Astrocyte (in vitro differentiated cells and primary cell): ENCODE results near the gene COA7. TPM values are rescaled to one million over a fixed set of nuclear protein-coding genes. Genes with fewer than 3 reads are reported as not detected.

Source experiments
- DNase-seq: peaks from one replicate; pipeline ENCODE4 v3.0.0-alpha.2; 2010; ENCODE audit warnings: low read depth
- FAIRE-seq: peaks from 2 replicates; lab custom pipeline; 2011; peaks lifted over from hg19 to GRCh38; lab: Jason Lieb, UNC
- H2AFZ ChIP-seq: 2 replicates; pipeline ENCODE4 v1.6.0; 2012; ENCODE audit warnings: low read depth, low read length, inconsistent platforms
- H3K27ac ChIP-seq: 2 replicates; pipeline ENCODE4 v1.5.1; 2011; ENCODE audit warnings: low read depth, low read length, inconsistent platforms
- H3K27me3 ChIP-seq: 2 replicates; pipeline ENCODE4 v1.6.0; 2011; ENCODE audit warnings: low read length, inconsistent platforms; ENCODE audit not compliant: insufficient read depth
- H3K36me3 ChIP-seq: 2 replicates; pipeline ENCODE4 v1.5.1; 2011; ENCODE audit warnings: low read length, inconsistent platforms; ENCODE audit not compliant: insufficient read depth
- H3K4me1 ChIP-seq: 2 replicates; pipeline ENCODE4 v1.5.1; 2011; ENCODE audit warnings: low read length, inconsistent platforms; ENCODE audit not compliant: insufficient read depth
- H3K4me2 ChIP-seq: 2 replicates; pipeline ENCODE4 v1.6.0; 2012; ENCODE audit warnings: low read length, inconsistent platforms
- H3K4me3 ChIP-seq: 2 replicates; pipeline ENCODE4 v1.5.1; 2011; ENCODE audit warnings: low read depth, mild to moderate bottlenecking, low read length, inconsistent platforms; ENCODE audit not compliant: insufficient read depth
- H3K79me2 ChIP-seq: 2 replicates; pipeline ENCODE4 v1.6.0; 2012; ENCODE audit warnings: mild to moderate bottlenecking, low read length, inconsistent platforms; ENCODE audit not compliant: insufficient read depth
- H3K9ac ChIP-seq: 2 replicates; pipeline ENCODE4 v1.6.0; 2012; ENCODE audit warnings: mild to moderate bottlenecking, low read length, inconsistent platforms
- H3K9me3 ChIP-seq: 2 replicates; pipeline ENCODE4 v1.5.1; 2012; ENCODE audit warnings: low read depth, mild to moderate bottlenecking, low read length, inconsistent platforms; ENCODE audit not compliant: insufficient read depth
- H4K20me1 ChIP-seq: 2 replicates; pipeline ENCODE4 v1.6.0; 2012; ENCODE audit warnings: low read length, inconsistent platforms; ENCODE audit not compliant: insufficient read depth
- H3K27ac Mint-ChIP-seq: one replicate; pipeline ENCODE4 v1.8.0; 2021; ENCODE audit warnings: mild to moderate bottlenecking, mixed read lengths; ENCODE audit not compliant: unreplicated experiment
- H3K27me3 Mint-ChIP-seq: one replicate; pipeline ENCODE4 v1.8.0; 2021; ENCODE audit warnings: low read depth, mixed read lengths; ENCODE audit not compliant: unreplicated experiment
- H3K36me3 Mint-ChIP-seq: one replicate; pipeline ENCODE4 v1.8.0; 2021; ENCODE audit warnings: low read depth, mixed read lengths; ENCODE audit not compliant: unreplicated experiment
- H3K4me1 Mint-ChIP-seq: one replicate; pipeline ENCODE4 v1.8.0; 2021; ENCODE audit warnings: low read depth, mixed read lengths; ENCODE audit not compliant: unreplicated experiment
- H3K4me3 Mint-ChIP-seq: one replicate; pipeline ENCODE4 v1.8.0; 2021; ENCODE audit warnings: mild to moderate bottlenecking, moderate library complexity, mixed read lengths; ENCODE audit not compliant: unreplicated experiment
- H3K9me3 Mint-ChIP-seq: one replicate; pipeline ENCODE4 v1.8.0; 2021; ENCODE audit warnings: mild to moderate bottlenecking, mixed read lengths; ENCODE audit not compliant: unreplicated experiment
- EZH2 ChIP-seq: IDR thresholded peaks from 2 replicates; pipeline ENCODE4 v1.6.1; 2012; ENCODE audit warnings: mild to moderate bottlenecking, low read length, inconsistent platforms; ENCODE audit not compliant: insufficient read depth
- total RNA-seq: library from RNA; stranded (reverse); gene quantifications from 2 replicates; pipeline ENCODE4 v1.2.1, GENCODE V29; 2021
- TF ChIP-seq, protein P1 (sequence below): IDR thresholded peaks from 2 replicates; pipeline ENCODE4 v1.5.1; 2011; ENCODE audit warnings: low read depth, mild to moderate bottlenecking, inconsistent platforms, low read length, moderate library complexity; ENCODE audit not compliant: insufficient read depth

The COA7 gene
- total RNA-seq, 1 donor from 2014 or later, result 18.4 TPM

- TF ChIP-seq, protein P1, sequence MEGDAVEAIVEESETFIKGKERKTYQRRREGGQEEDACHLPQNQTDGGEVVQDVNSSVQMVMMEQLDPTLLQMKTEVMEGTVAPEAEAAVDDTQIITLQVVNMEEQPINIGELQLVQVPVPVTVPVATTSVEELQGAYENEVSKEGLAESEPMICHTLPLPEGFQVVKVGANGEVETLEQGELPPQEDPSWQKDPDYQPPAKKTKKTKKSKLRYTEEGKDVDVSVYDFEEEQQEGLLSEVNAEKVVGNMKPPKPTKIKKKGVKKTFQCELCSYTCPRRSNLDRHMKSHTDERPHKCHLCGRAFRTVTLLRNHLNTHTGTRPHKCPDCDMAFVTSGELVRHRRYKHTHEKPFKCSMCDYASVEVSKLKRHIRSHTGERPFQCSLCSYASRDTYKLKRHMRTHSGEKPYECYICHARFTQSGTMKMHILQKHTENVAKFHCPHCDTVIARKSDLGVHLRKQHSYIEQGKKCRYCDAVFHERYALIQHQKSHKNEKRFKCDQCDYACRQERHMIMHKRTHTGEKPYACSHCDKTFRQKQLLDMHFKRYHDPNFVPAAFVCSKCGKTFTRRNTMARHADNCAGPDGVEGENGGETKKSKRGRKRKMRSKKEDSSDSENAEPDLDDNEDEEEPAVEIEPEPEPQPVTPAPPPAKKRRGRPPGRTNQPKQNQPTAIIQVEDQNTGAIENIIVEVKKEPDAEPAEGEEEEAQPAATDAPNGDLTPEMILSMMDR, result no peak
- TF ChIP-seq EZH2, result no peak
- Mint-ChIP-seq H3K4me1 (no peaks in the 10 kb centered on the region), H3K27me3 (no peaks in the 10 kb centered on the region), H3K9me3 (no peaks in the 10 kb centered on the region), H3K27ac (no peak overlapping the region), H3K36me3 (no peaks in the 10 kb centered on the region), H3K4me3 (no peak overlapping the region)
- H3K4me2 ChIP-seq, result no peak overlapping the region
- H3K36me3 ChIP-seq, result peaks cover 4% of the 10 kb centered on the region
- no peak overlapping the region for H3K27ac ChIP-seq
- H3K4me3 ChIP-seq, result no peak overlapping the region
- no peak overlapping the region for H2AFZ ChIP-seq
- H3K27me3 ChIP-seq, result no peaks in the 10 kb centered on the region
- FAIRE-seq (no peak), DNase-seq (no peak)
- no peaks in the 10 kb centered on the region for H3K9me3 ChIP-seq
- no peak overlapping the region for H3K9ac ChIP-seq
- no peaks in the 10 kb centered on the region for H3K79me2 ChIP-seq
- H4K20me1 ChIP-seq, result no peaks in the 10 kb centered on the region
- H3K4me1 ChIP-seq, result no peaks in the 10 kb centered on the region
These were observed 17.0 kb downstream of the COA7 start for GRCh38 chr1:52681136-52681535.

- TF ChIP-seq, protein P1, result no peak
- no peak for TF ChIP-seq EZH2
- Mint-ChIP-seq H3K4me3 (no peak overlapping the region), H3K36me3 (no peaks in the 10 kb centered on the region), H3K27ac (no peak overlapping the region), H3K27me3 (no peaks in the 10 kb centered on the region), H3K4me1 (no peaks in the 10 kb centered on the region), H3K9me3 (no peaks in the 10 kb centered on the region)
- Histone ChIP-seq H3K79me2 (no peaks in the 10 kb centered on the region), H4K20me1 (no peaks in the 10 kb centered on the region), H3K4me2 (no peak overlapping the region), H3K9me3 (no peaks in the 10 kb centered on the region), H3K27me3 (no peaks in the 10 kb centered on the region), H3K36me3 (peaks cover 2% of the 10 kb centered on the region), H3K9ac (no peak overlapping the region), H2AFZ (no peak overlapping the region), H3K4me1 (no peaks in the 10 kb centered on the region), H3K27ac (no peak overlapping the region), H3K4me3 (no peak overlapping the region)
- no peak for DNase-seq
- no peak for FAIRE-seq
These were observed 17.8 kb downstream of the COA7 start for GRCh38 chr1:52680353-52680752.

- Mint-ChIP-seq H3K27ac (no peak overlapping the region), H3K4me3 (no peak overlapping the region), H3K4me1 (peaks cover 8% of the 10 kb centered on the region), H3K9me3 (no peaks in the 10 kb centered on the region), H3K27me3 (no peaks in the 10 kb centered on the region), H3K36me3 (no peaks in the 10 kb centered on the region)
- H3K4me1 ChIP-seq, result peaks cover 5% of the 10 kb centered on the region
- H3K4me2 ChIP-seq, result no peak overlapping the region
- H3K9me3 ChIP-seq, result no peaks in the 10 kb centered on the region
- H3K79me2 ChIP-seq, result no peaks in the 10 kb centered on the region
- H3K27me3 ChIP-seq, result no peaks in the 10 kb centered on the region
- no peak overlapping the region for H3K9ac ChIP-seq
- no peak overlapping the region for H3K4me3 ChIP-seq
- no peaks in the 10 kb centered on the region for H4K20me1 ChIP-seq
- TF ChIP-seq EZH2, result no peak
- TF ChIP-seq, protein P1, result no peak
- no peaks in the 10 kb centered on the region for H3K36me3 ChIP-seq
- H3K27ac ChIP-seq, result no peak overlapping the region
- DNase-seq (no peak), FAIRE-seq (no peak)
- no peak overlapping the region for H2AFZ ChIP-seq
These were observed 18.6 kb downstream of the COA7 start for GRCh38 chr1:52679498-52679897.
